Psoas muscle (tissue), 8 donors: ENCODE results near the gene PCGF2. TPM values are rescaled to one million over a fixed set of nuclear protein-coding genes. Genes with fewer than 3 reads are reported as not detected.

Experiments used
- ATAC-seq, 4 donors: fragments of 200-7000 bp; cut with Tn5 transposase; one replicate each; pipeline ENCODE4 v1.9.1; 2020; ENCODE audit warnings: moderate library complexity in 3 of 4, mild to moderate bottlenecking in 2 of 4
- DNase-seq, 2 donors: peaks; one replicate each; pipeline ENCODE4 v3.0.0-alpha.2; 2020
- H3K27ac ChIP-seq: fragments of 200-600 bp; one replicate; pipeline ENCODE4 v1.8.0; 2022
- H3K27me3 ChIP-seq, 3 donors: fragments of 200-600 bp in 1 of 3; one replicate each; pipeline versions ENCODE4 v1.6.1 to v1.8.0; 2013 to 2022; ENCODE audit warnings: low read length in 2 of 3, mild to moderate bottlenecking in 2 of 3, moderate library complexity in 1 of 3; ENCODE audit not compliant: insufficient read depth in 3 of 3
- H3K36me3 ChIP-seq, 2 donors: fragments of 200-600 bp in 1 of 2; one replicate each; pipeline versions ENCODE4 v1.6.1 to v1.8.0; 2013 to 2022; ENCODE audit warnings: low read depth in 1 of 2, mild to moderate bottlenecking in 1 of 2, moderate library complexity in 1 of 2; ENCODE audit not compliant: insufficient read depth in 1 of 2
- H3K4me1 ChIP-seq: fragments of 200-600 bp; one replicate; pipeline ENCODE4 v1.8.0; 2022
- H3K4me3 ChIP-seq: fragments of 200-600 bp; one replicate; pipeline ENCODE4 v1.8.0; 2022; ENCODE audit warnings: mild to moderate bottlenecking
- H3K9me3 ChIP-seq: fragments of 200-600 bp; one replicate; pipeline ENCODE4 v1.8.0; 2022
- CTCF ChIP-seq: fragments of 200-600 bp; IDR thresholded peaks from one replicate; pipeline ENCODE4 v1.8.0; 2022; ENCODE audit warnings: antibody characterized with exemption
- WGBS, 3 donors: extraction: QIAGEN DNeasy Blood & Tissue Kit; methylation state at CpG; one replicate each; pipeline versions ENCODE4 v1.1.6 to v1.1.7; 2013; 5-methylcytosine and 5-hydroxymethylcytosine counted together
- intact Hi-C, 2 donors: fragments of 100-400 bp; cut with DNase I; formaldehyde crosslinking; loops; one replicate each; pipeline versions ENCODE4 v1.11.0 to v1.14.2; 2022
- polyA plus RNA-seq, 3 donors: library from polyadenylated mRNA; stranded (reverse); fragments of 200-250 nt; gene quantifications; one replicate each; pipeline ENCODE4 v1.2.3, GENCODE V29; 2013
- total RNA-seq, 4 donors: library from RNA; stranded (reverse); fragmentation: NEBNext Ultra II Directional in 2 of 4; extraction: Animal tissue kit (Norgen Biotek cat#: 25700) in 2 of 4; gene quantifications; one replicate each; pipeline versions ENCODE4 v1.2.1 to v1.2.4, GENCODE V29; 2021 to 2023
- donor health status: healthy with polysubstance abuse.
- donor health status: DM: no; HTN: no; CAD: no; lungs with moderate emphysema.
- donor health status: Bipolar disorder and iron deficiency.
- donor health status: healthy.
- donor health status: DM: yes; HTN: yes; CAD: no.
- donor health status: DM: no; HTN: no; CAD: no.
- donor health status: DM: no; HTN: no; CAD: no.
- donor health status: DM: yes; HTN: yes; CAD: no.

The PCGF2 gene
- total and polyA plus RNA-seq, 7 donors = 3.3 to 10.8 (median 7.1) TPM

- no peaks in the 10 kb centered on the region for H3K27me3 ChIP-seq
- peaks cover 54% of the 10 kb centered on the region for H3K4me1 ChIP-seq
These were observed 37.6 kb downstream of the PCGF2 start for GRCh38 chr17:38710604-38710962.

GRCh38 chr17:38709864-38710603, 38.1 kb downstream of the PCGF2 start:
- ATAC-seq = peak; percentile 30 to 82 (median 53)
- Histone ChIP-seq H3K4me1 (peaks cover 54% of the 10 kb centered on the region), H3K27ac (peak overlapping the region; percentile 83), H3K4me3 (peak overlapping the region; percentile 6), H3K27me3 (no peaks in the 10 kb centered on the region), H3K36me3 (peaks cover 0 to 76% of the 10 kb centered on the region in 2 donors), H3K9me3 (no peaks in the 10 kb centered on the region)
- TF ChIP-seq CTCF = no peak
- intact Hi-C loops = loop anchor here in 1 of 2 donors (2.0 kb wide), 1 partner anchor 19 kb away; no protein-coding TSS in a partner anchor
- no peak for DNase-seq
- WGBS, 3 donors = 34 to 42% (median 35%) methylated on average over 13 of the region's 13 CpGs

More at GRCh38 chr17:38710604-38710962, 37.6 kb downstream of the PCGF2 start:
- peak overlapping the region; percentile 83 for H3K27ac ChIP-seq
- no peaks in the 10 kb centered on the region for H3K9me3 ChIP-seq
- intact Hi-C loops = loop anchor here in 1 of 2 donors (2.0 kb wide), 1 partner anchor 18 kb away; no protein-coding TSS in a partner anchor
- H3K4me3 ChIP-seq = peak overlapping the region; percentile 6
- TF ChIP-seq CTCF = no peak
- 58 to 85% (median 59%) methylated on average over 3 of the region's 3 CpGs for WGBS, 3 donors
- DNase-seq (no peak), ATAC-seq (no peak)
- H3K36me3 ChIP-seq = peaks cover 0 to 81% of the 10 kb centered on the region in 2 donors

- Histone ChIP-seq H3K27ac (peak overlapping the region; percentile 83), H3K4me3 (peak overlapping the region; percentile 6), H3K9me3 (no peaks in the 10 kb centered on the region), H3K27me3 (no peaks in the 10 kb centered on the region), H3K36me3 (peaks cover 0 to 68% of the 10 kb centered on the region in 2 donors), H3K4me1 (peaks cover 54% of the 10 kb centered on the region)
- intact Hi-C loops = no loop called here
- WGBS, 3 donors = 75 to 88% (median 78%) methylated on average over 18 of the region's 18 CpGs
- no peak for TF ChIP-seq CTCF
- ATAC-seq (no peak), DNase-seq (no peak)
These were observed 38.9 kb downstream of the PCGF2 start for GRCh38 chr17:38709104-38709820.

- Histone ChIP-seq H3K27me3 (no peaks in the 10 kb centered on the region), H3K4me1 (peaks cover 62% of the 10 kb centered on the region), H3K4me3 (peak overlapping the region; percentile 97), H3K27ac (peak overlapping the region; percentile 98), H3K36me3 (peaks cover 0 to 53% of the 10 kb centered on the region in 2 donors), H3K9me3 (no peaks in the 10 kb centered on the region)
- DNase-seq (no peak), ATAC-seq (no peak)
- TF ChIP-seq CTCF = no peak
- WGBS, 3 donors = 65 to 79% (median 73%) methylated on average over 21 of the region's 21 CpGs
- intact Hi-C loops = no loop called here
These were observed 40.3 kb downstream of the PCGF2 start for GRCh38 chr17:38707678-38708351.
